Omental fat pad (tissue), 4 donors: Measurements from ENCODE around the gene SIDT1. TPM values are rescaled to one million over a fixed set of nuclear protein-coding genes. Genes with fewer than 3 reads are reported as not detected.

Source experiments
- ATAC-seq: fragments of 150-250 bp; one replicate; pipeline ENCODE4 v1.9.1; 2016; ENCODE audit warnings: mild to moderate bottlenecking, moderate library complexity; ENCODE audit not compliant: low FRiP score
- DNase-seq: peaks from one replicate; pipeline ENCODE4 v3.0.0-alpha.2; 2019; ENCODE audit warnings: low spot score
- total RNA-seq, 4 donors: library from RNA; depleted of rRNA; stranded (reverse); fragments of >200 nt; gene quantifications; one replicate each; pipeline ENCODE4 v1.1.0, GENCODE V29; 2016
- TF ChIP-seq, protein P1 (sequence below), 3 donors: fragments of 450-650 bp; IDR thresholded peaks; one replicate each; pipeline ENCODE4 v1.5.1; 2016 to 2017; ENCODE audit warnings: antibody characterized with exemption in 3 of 3, mild to moderate bottlenecking in 3 of 3, moderate library complexity in 2 of 3

SIDT1 gene
- total RNA-seq, 4 donors from 2014 or later = 2.7 to 7.4 (median 5.1) TPM

DNA sequence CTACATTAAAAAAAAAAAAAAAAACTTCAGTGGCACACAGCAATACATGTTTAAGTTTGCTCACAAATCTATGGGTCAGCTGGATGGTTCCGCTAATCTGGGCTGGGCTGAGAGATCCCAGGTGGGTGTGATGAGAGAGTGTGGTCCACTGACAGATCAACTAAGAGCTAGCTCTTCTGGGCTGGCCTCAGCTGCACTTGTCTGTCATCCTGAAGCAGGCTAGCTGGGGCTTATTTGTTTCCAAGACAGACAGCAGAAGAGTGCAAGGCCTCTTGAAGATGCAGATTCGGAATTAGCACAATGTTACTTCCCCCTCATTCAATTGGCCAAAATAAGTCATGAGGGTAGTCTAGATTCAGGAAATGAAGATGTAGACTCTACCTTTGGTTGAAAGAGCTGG is 56.5 kb downstream of the SIDT1 start:
- DNase-seq = no peak
- no peak for ATAC-seq
- TF ChIP-seq, protein P1, sequence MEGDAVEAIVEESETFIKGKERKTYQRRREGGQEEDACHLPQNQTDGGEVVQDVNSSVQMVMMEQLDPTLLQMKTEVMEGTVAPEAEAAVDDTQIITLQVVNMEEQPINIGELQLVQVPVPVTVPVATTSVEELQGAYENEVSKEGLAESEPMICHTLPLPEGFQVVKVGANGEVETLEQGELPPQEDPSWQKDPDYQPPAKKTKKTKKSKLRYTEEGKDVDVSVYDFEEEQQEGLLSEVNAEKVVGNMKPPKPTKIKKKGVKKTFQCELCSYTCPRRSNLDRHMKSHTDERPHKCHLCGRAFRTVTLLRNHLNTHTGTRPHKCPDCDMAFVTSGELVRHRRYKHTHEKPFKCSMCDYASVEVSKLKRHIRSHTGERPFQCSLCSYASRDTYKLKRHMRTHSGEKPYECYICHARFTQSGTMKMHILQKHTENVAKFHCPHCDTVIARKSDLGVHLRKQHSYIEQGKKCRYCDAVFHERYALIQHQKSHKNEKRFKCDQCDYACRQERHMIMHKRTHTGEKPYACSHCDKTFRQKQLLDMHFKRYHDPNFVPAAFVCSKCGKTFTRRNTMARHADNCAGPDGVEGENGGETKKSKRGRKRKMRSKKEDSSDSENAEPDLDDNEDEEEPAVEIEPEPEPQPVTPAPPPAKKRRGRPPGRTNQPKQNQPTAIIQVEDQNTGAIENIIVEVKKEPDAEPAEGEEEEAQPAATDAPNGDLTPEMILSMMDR (IDR thresholded peaks at IDR 0.05) = no peak

DNA sequence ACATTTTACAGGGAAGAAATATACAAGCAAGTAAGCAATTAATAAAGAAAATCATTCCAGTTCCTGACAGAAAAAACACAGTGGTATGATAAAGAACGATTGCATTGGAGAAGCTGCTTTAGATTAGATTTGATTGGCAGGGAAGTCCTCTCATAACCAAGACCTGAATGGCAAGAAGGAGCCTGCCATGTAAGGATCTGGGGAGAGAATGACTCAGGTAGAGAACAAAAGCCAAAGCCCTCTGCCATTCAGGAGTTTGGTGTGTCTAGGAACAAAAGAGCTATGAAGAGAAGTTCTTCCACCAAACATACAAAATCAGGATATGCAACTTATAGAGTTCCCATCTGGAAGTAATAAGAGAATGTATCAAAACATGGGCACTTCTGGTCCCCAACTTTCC is 57.6 kb downstream of the SIDT1 start:
- DNase-seq = no peak
- TF ChIP-seq, protein P1 (IDR thresholded peaks at IDR 0.05) = no peak
- ATAC-seq = no peak

DNA sequence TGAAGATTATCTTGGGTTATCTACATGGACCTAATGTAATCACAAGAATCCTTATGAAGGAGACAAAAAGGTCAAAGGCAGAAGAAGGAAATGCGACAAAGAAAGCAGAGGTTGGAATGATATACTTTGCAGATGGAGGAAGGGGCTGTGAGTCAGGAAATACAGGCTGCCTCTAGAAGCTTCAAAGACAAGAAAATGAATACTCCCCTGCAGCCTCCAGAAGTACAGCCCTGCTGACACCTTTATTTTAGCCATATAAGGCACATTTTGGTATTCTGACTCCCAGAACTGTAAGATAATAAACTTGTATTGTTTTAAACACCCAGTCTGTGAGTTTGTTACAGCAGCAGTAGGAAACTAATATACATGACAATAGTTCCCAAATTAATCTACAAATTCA is 58.6 kb downstream of the SIDT1 start:
- ATAC-seq (no peak), DNase-seq (no peak)
- TF ChIP-seq, protein P1 (IDR thresholded peaks at IDR 0.05) = no peak

DNA sequence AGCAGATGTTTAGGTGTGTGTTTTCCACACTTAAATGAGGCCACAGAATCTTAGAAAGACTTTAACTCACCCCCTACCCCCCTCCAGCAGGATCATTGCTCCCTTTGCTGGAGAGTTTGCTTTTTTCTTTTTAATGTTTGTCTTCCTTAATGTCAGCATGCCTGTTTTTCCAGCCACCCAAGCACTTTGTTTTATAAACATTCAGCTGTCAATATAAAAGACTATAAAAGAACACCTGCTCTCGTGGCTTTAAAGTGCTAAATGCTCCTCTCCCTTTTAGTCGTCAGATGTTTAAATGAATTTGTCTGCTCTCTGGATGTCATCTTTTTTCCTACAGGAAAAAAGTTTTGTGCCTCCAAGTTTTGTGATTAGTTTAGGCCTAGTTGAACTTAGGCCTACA is 61.7 kb downstream of the SIDT1 start:
- no peak for ATAC-seq

DNA sequence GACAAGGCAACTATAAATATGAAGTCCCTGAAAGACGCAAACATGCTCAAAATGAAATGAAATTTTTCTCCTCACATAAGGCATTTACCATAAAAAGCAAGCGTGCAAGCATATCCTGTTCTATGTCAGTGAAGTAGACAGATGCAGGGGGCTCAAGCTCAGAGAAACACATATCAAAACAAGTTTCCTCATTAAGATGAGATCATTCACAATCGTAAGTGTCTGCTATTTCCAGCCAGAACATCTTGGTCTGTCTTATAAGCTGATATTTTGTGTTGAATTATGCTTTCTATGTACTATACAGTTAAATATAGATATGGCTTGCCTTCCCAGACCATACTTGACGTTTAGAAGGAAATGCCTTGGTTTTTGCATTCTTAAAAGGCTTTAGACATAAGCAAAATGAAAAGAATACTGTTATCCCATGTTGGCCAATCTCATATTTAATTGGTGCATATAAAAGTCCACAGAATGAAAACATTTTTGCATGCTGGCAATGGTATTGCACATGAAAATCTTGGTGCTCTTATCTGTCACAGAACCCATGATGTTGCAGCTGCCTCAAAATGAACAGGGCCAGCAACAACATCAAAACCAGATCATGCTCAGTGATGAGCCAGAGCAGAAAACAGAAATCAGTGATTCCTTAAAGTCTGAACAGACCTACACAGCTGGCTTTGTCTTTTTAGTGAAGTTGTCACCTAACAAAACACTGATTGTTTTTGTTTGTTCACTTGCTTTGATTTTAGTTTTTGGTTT is 65.4 kb downstream of the SIDT1 start:
- DNase-seq (no peak), ATAC-seq (no peak)
- TF ChIP-seq, protein P1 (IDR thresholded peaks at IDR 0.05) = no peak

More for the DNA sequence above, 61.7 kb downstream of the SIDT1 start:
- no peak for DNase-seq
- TF ChIP-seq, protein P1 (IDR thresholded peaks at IDR 0.05) = no peak

DNA sequence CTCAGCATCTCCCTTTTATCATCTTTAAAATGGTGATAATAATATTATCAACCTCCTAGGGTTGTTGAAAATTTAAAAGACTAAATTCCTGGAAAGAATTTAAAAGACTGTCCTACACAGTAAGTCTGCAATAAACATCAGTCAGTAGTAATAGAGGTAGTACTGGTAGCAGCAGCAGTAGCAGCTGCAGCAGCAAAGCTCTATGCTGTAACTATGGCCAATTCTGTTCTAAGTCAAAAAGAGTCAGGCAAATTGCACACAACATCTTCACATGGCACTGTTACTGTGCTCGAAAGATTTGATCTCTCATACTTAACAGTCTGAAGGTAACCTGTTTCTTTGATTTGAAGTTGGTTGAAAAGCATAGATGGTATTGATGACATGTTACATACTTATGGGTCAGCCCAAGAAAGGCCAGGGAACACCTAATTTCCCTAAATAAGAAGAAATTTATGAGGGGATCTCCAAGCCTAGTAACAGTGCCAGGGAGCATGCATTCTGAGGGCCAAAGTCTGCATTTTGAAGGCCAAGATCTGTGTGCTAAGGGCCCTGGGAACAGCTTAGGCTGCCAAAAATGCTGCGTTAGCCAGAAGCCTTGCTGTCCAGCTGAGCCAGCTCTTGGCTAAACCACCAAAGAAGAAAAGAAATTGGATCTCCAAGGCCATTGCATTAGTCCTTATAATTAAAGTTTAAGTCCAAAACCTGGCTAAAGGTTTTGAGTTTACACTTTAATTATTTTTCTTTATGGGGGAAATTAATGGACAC is 68.2 kb downstream of the SIDT1 start:
- TF ChIP-seq, protein P1 (IDR thresholded peaks at IDR 0.05) = no peak
- ATAC-seq = no peak
- DNase-seq = no peak
